ENCODE measurements around the gene ZNF436. TPM values are rescaled to one million over a fixed set of nuclear protein-coding genes. Genes with fewer than 3 reads are reported as not detected.
"Not testable (repeated sequence)": the region's sequence is repeated elsewhere in the genome, so short reads cannot be mapped to it uniquely, and the experiment has no call there.

Gene ZNF436
- total RNA-seq, 2 donors from 2014 or later: 9.7 to 13.0 TPM

- intact Hi-C loops (cut with DNase I, micrococcal nuclease): no loop called here
- ATAC-seq (peak; percentile 50), DNase-seq (peak; percentile 28 to 55)
Observed at GRCh38 chr1:23343221-23344110, 26.2 kb downstream of the ZNF436 start.

GRCh38 chr1:23341931-23342692 lies 27.5 kb downstream of the ZNF436 start:
- intact Hi-C loops (cut with DNase I, micrococcal nuclease): no loop called here
- DNase-seq (no peak), ATAC-seq (no peak)

GRCh38 chr1:23339632-23340031 lies 30.0 kb downstream of the ZNF436 start:
- intact Hi-C loops (cut with DNase I, micrococcal nuclease): no loop called here
- ATAC-seq (no peak), DNase-seq (no peak)

- DNase-seq (no peak), ATAC-seq (no peak)
- intact Hi-C loops (cut with DNase I, micrococcal nuclease): no loop called here
Observed at GRCh38 chr1:23337869-23338268, 31.8 kb downstream of the ZNF436 start.

- intact Hi-C loops (cut with DNase I, micrococcal nuclease): no loop called here
- ATAC-seq (no peak), DNase-seq (no peak)
Observed at GRCh38 chr1:23331713-23332112, 37.9 kb downstream of the ZNF436 start.

GRCh38 chr1:23330846-23331245 lies 38.8 kb downstream of the ZNF436 start:
- no peak for DNase-seq
- no peak for ATAC-seq
- intact Hi-C loops (cut with DNase I, micrococcal nuclease): no loop called here

GRCh38 chr1:23325393-23325792 lies 44.2 kb downstream of the ZNF436 start:
- no peak for DNase-seq
- intact Hi-C loops (cut with DNase I, micrococcal nuclease): no loop called here
- ATAC-seq: no peak

- DNase-seq: no peak
- intact Hi-C loops (cut with DNase I, micrococcal nuclease): no loop called here
- ATAC-seq: no peak
Observed at GRCh38 chr1:23322770-23323169, 46.9 kb downstream of the ZNF436 start.

GRCh38 chr1:23310280-23310679 lies 59.4 kb downstream of the ZNF436 start:
- ATAC-seq; DNase-seq; intact Hi-C loops (cut with DNase I, micrococcal nuclease): not testable (repeated sequence)

Other genes starting within 250 kb of the ZNF436 start
- gene LUZP1, start 201.0 kb downstream of the ZNF436 start, total RNA-seq: 10 to 100 TPM; 43.7 to 57.8 TPM
- 1 to 10 TPM in 1 of 2 donors, under 1 TPM in 1; 0.46 to 1.1 TPM for gene HTR1D, start 152.3 kb downstream of the ZNF436 start, total RNA-seq
- gene HNRNPR, start 25.6 kb downstream of the ZNF436 start, total RNA-seq: 100 to 1,000 TPM in 1 of 2 donors, 10 to 100 TPM in 1; 78.8 to 107 TPM
- 100 to 1,000 TPM; 147 to 186 TPM for gene TCEA3, start 54.9 kb upstream of the ZNF436 start, total RNA-seq
- gene ASAP3, start 114.3 kb upstream of the ZNF436 start, total RNA-seq: 10 to 100 TPM; 33.9 to 47.1 TPM
- gene E2F2, start 161.4 kb upstream of the ZNF436 start, total RNA-seq: 10 to 100 TPM; 10.9 to 12.1 TPM
- gene ID3, start 189.7 kb upstream of the ZNF436 start, total RNA-seq: 100 to 1,000 TPM; 131 to 223 TPM